ENCODE results near the gene SMC1B.

The SMC1B gene

GRCh38 chr22:45423524-45423923 is 10.1 kb upstream of the SMC1B start:
- H3K4me1 ChIP-seq (ENCODE audit: control insufficient read depth in 5 of 5, insufficient read depth in 5 of 5, low read length in 5 of 5), result peaks cover 0 to 4% (median 0%) of the 10 kb centered on the region in 5 donors
- peaks cover 0 to 9% (median 8%) of the 10 kb centered on the region in 5 donors for H3K9me3 ChIP-seq (ENCODE audit: control insufficient read depth in 5 of 5, low read length in 5 of 5)
- no peak overlapping the region for H3K4me3 ChIP-seq (ENCODE audit: low read depth in 1 of 5, low read length in 5 of 5)
- no peak overlapping the region for H3K9ac ChIP-seq (ENCODE audit: low read length in 5 of 5)
- H3K27me3 ChIP-seq (ENCODE audit: control insufficient read depth in 5 of 5, insufficient read depth in 4 of 5, low read length in 5 of 5), result peaks cover 0 to 6% (median 3%) of the 10 kb centered on the region in 5 donors
- H3K36me3 ChIP-seq (ENCODE audit: control insufficient read depth in 5 of 5, insufficient read depth in 5 of 5, low read length in 5 of 5), result no peaks in the 10 kb centered on the region
- no peak overlapping the region for H3K27ac ChIP-seq (ENCODE audit: low read depth, low read length)

GRCh38 chr22:45422237-45422983 is 9.0 kb upstream of the SMC1B start:
- Histone ChIP-seq H3K27me3 (ENCODE audit: control insufficient read depth in 5 of 5, insufficient read depth in 4 of 5, low read length in 5 of 5) (peaks cover 0 to 3% (median 0%) of the 10 kb centered on the region in 5 donors), H3K4me1 (ENCODE audit: control insufficient read depth in 5 of 5, insufficient read depth in 5 of 5, low read length in 5 of 5) (peaks cover 0 to 4% (median 0%) of the 10 kb centered on the region in 5 donors), H3K9ac (ENCODE audit: low read length in 5 of 5) (no peak overlapping the region), H3K27ac (ENCODE audit: low read depth, low read length) (no peak overlapping the region), H3K9me3 (ENCODE audit: control insufficient read depth in 5 of 5, low read length in 5 of 5) (peaks cover 0 to 9% (median 7%) of the 10 kb centered on the region in 5 donors), H3K4me3 (ENCODE audit: low read depth in 1 of 5, low read length in 5 of 5) (no peak overlapping the region), H3K36me3 (ENCODE audit: control insufficient read depth in 5 of 5, insufficient read depth in 5 of 5, low read length in 5 of 5) (no peaks in the 10 kb centered on the region)

GRCh38 chr22:45421349-45422055 is 8.1 kb upstream of the SMC1B start:
- Histone ChIP-seq H3K9me3 (ENCODE audit: control insufficient read depth in 5 of 5, low read length in 5 of 5) (peaks cover 0 to 3% (median 0%) of the 10 kb centered on the region in 5 donors), H3K9ac (ENCODE audit: low read length in 5 of 5) (no peak overlapping the region), H3K27ac (ENCODE audit: low read depth, low read length) (no peak overlapping the region), H3K36me3 (ENCODE audit: control insufficient read depth in 5 of 5, insufficient read depth in 5 of 5, low read length in 5 of 5) (no peaks in the 10 kb centered on the region), H3K27me3 (ENCODE audit: control insufficient read depth in 5 of 5, insufficient read depth in 4 of 5, low read length in 5 of 5) (peaks cover 0 to 3% (median 0%) of the 10 kb centered on the region in 5 donors), H3K4me1 (ENCODE audit: control insufficient read depth in 5 of 5, insufficient read depth in 5 of 5, low read length in 5 of 5) (peaks cover 0 to 4% (median 0%) of the 10 kb centered on the region in 5 donors), H3K4me3 (ENCODE audit: low read depth in 1 of 5, low read length in 5 of 5) (no peak overlapping the region)

- no peak overlapping the region for H3K4me3 ChIP-seq (ENCODE audit: low read depth in 1 of 5, low read length in 5 of 5)
- peaks cover 0 to 4% (median 0%) of the 10 kb centered on the region in 5 donors for H3K4me1 ChIP-seq (ENCODE audit: control insufficient read depth in 5 of 5, insufficient read depth in 5 of 5, low read length in 5 of 5)
- H3K36me3 ChIP-seq (ENCODE audit: control insufficient read depth in 5 of 5, insufficient read depth in 5 of 5, low read length in 5 of 5), result no peaks in the 10 kb centered on the region
- H3K9ac ChIP-seq (ENCODE audit: low read length in 5 of 5), result no peak overlapping the region
- H3K27ac ChIP-seq (ENCODE audit: low read depth, low read length), result no peak overlapping the region
- peaks cover 0 to 3% (median 0%) of the 10 kb centered on the region in 5 donors for H3K9me3 ChIP-seq (ENCODE audit: control insufficient read depth in 5 of 5, low read length in 5 of 5)
- peaks cover 0 to 3% (median 0%) of the 10 kb centered on the region in 5 donors for H3K27me3 ChIP-seq (ENCODE audit: control insufficient read depth in 5 of 5, insufficient read depth in 4 of 5, low read length in 5 of 5)
These were observed 7.1 kb upstream of the SMC1B start for GRCh38 chr22:45420539-45420938.

- Histone ChIP-seq H3K27me3 (ENCODE audit: control insufficient read depth in 5 of 5, insufficient read depth in 4 of 5, low read length in 5 of 5) (peaks cover 0 to 3% (median 0%) of the 10 kb centered on the region in 5 donors), H3K4me3 (ENCODE audit: low read depth in 1 of 5, low read length in 5 of 5) (no peak overlapping the region), H3K4me1 (ENCODE audit: control insufficient read depth in 5 of 5, insufficient read depth in 5 of 5, low read length in 5 of 5) (peaks cover 0 to 4% (median 0%) of the 10 kb centered on the region in 5 donors), H3K9me3 (ENCODE audit: control insufficient read depth in 5 of 5, low read length in 5 of 5) (peaks cover 0 to 3% (median 0%) of the 10 kb centered on the region in 5 donors), H3K9ac (ENCODE audit: low read length in 5 of 5) (no peak overlapping the region), H3K27ac (ENCODE audit: low read depth, low read length) (no peak overlapping the region), H3K36me3 (ENCODE audit: control insufficient read depth in 5 of 5, insufficient read depth in 5 of 5, low read length in 5 of 5) (no peaks in the 10 kb centered on the region)
These were observed 6.6 kb upstream of the SMC1B start for GRCh38 chr22:45420011-45420410.

- Histone ChIP-seq H3K27me3 (ENCODE audit: control insufficient read depth in 5 of 5, insufficient read depth in 4 of 5, low read length in 5 of 5) (peaks cover 0 to 3% (median 0%) of the 10 kb centered on the region in 5 donors), H3K9ac (ENCODE audit: low read length in 5 of 5) (no peak overlapping the region), H3K4me1 (ENCODE audit: control insufficient read depth in 5 of 5, insufficient read depth in 5 of 5, low read length in 5 of 5) (peaks cover 0 to 5% (median 3%) of the 10 kb centered on the region in 5 donors), H3K4me3 (ENCODE audit: low read depth in 1 of 5, low read length in 5 of 5) (no peak overlapping the region), H3K36me3 (ENCODE audit: control insufficient read depth in 5 of 5, insufficient read depth in 5 of 5, low read length in 5 of 5) (no peaks in the 10 kb centered on the region), H3K27ac (ENCODE audit: low read depth, low read length) (no peak overlapping the region), H3K9me3 (ENCODE audit: control insufficient read depth in 5 of 5, low read length in 5 of 5) (peaks cover 0 to 3% (median 0%) of the 10 kb centered on the region in 5 donors)
These were observed 5.4 kb upstream of the SMC1B start for GRCh38 chr22:45418770-45419138.

- H3K9ac ChIP-seq (ENCODE audit: low read length in 5 of 5), result no peak overlapping the region
- no peak overlapping the region for H3K4me3 ChIP-seq (ENCODE audit: low read depth in 1 of 5, low read length in 5 of 5)
- H3K27me3 ChIP-seq (ENCODE audit: control insufficient read depth in 5 of 5, insufficient read depth in 4 of 5, low read length in 5 of 5), result peaks cover 0 to 3% (median 0%) of the 10 kb centered on the region in 5 donors
- H3K4me1 ChIP-seq (ENCODE audit: control insufficient read depth in 5 of 5, insufficient read depth in 5 of 5, low read length in 5 of 5), result peaks cover 0 to 11% (median 9%) of the 10 kb centered on the region in 5 donors
- no peak overlapping the region for H3K27ac ChIP-seq (ENCODE audit: low read depth, low read length)
- H3K9me3 ChIP-seq (ENCODE audit: control insufficient read depth in 5 of 5, low read length in 5 of 5), result peaks cover 0 to 3% (median 0%) of the 10 kb centered on the region in 5 donors
- no peaks in the 10 kb centered on the region for H3K36me3 ChIP-seq (ENCODE audit: control insufficient read depth in 5 of 5, insufficient read depth in 5 of 5, low read length in 5 of 5)
These were observed 4.8 kb upstream of the SMC1B start for GRCh38 chr22:45418056-45418769.

- no peak overlapping the region for H3K27ac ChIP-seq (ENCODE audit: low read depth, low read length)
- H3K27me3 ChIP-seq (ENCODE audit: control insufficient read depth in 5 of 5, insufficient read depth in 4 of 5, low read length in 5 of 5), result no peaks in the 10 kb centered on the region
- peaks cover 0 to 14% (median 11%) of the 10 kb centered on the region in 5 donors for H3K4me1 ChIP-seq (ENCODE audit: control insufficient read depth in 5 of 5, insufficient read depth in 5 of 5, low read length in 5 of 5)
- no peaks in the 10 kb centered on the region for H3K36me3 ChIP-seq (ENCODE audit: control insufficient read depth in 5 of 5, insufficient read depth in 5 of 5, low read length in 5 of 5)
- H3K9ac ChIP-seq (ENCODE audit: low read length in 5 of 5), result no peak overlapping the region
- no peaks in the 10 kb centered on the region for H3K9me3 ChIP-seq (ENCODE audit: control insufficient read depth in 5 of 5, low read length in 5 of 5)
- peak overlapping the region in 3 of 5 donors; percentile 71 to 80 (median 73) for H3K4me3 ChIP-seq (ENCODE audit: low read depth in 1 of 5, low read length in 5 of 5)
These were observed 409 bp downstream of the SMC1B start for GRCh38 chr22:45413013-45413367.

- no peaks in the 10 kb centered on the region for H3K9me3 ChIP-seq (ENCODE audit: control insufficient read depth in 5 of 5, low read length in 5 of 5)
- no peak overlapping the region for H3K9ac ChIP-seq (ENCODE audit: low read length in 5 of 5)
- H3K4me3 ChIP-seq (ENCODE audit: low read depth in 1 of 5, low read length in 5 of 5), result no peak overlapping the region
- no peaks in the 10 kb centered on the region for H3K36me3 ChIP-seq (ENCODE audit: control insufficient read depth in 5 of 5, insufficient read depth in 5 of 5, low read length in 5 of 5)
- no peak overlapping the region for H3K27ac ChIP-seq (ENCODE audit: low read depth, low read length)
- H3K27me3 ChIP-seq (ENCODE audit: control insufficient read depth in 5 of 5, insufficient read depth in 4 of 5, low read length in 5 of 5), result no peaks in the 10 kb centered on the region
- peaks cover 0 to under 1% (median 0%) of the 10 kb centered on the region in 5 donors for H3K4me1 ChIP-seq (ENCODE audit: control insufficient read depth in 5 of 5, insufficient read depth in 5 of 5, low read length in 5 of 5)
These were observed 5.6 kb downstream of the SMC1B start for GRCh38 chr22:45407793-45408192.

All from subcutaneous abdominal adipose tissue (tissue), 5 donors.